HepG2 (cell line): ENCODE data around the gene RAPGEF2.

Experiments used
- CTCF ChIP-seq: sonication (generic); formaldehyde crosslinking; IDR thresholded peaks from 2 replicates; pipeline ENCODE4 v1.5.0; 2020; ENCODE audit warnings: mild to moderate bottlenecking, missing genetic modification reagents, moderate library complexity
- FOXA1 ChIP-seq, 2 experiments: fragments of 450-650 bp in 1 of 2; sonication (generic) in 1 of 2; formaldehyde crosslinking in 1 of 2; IDR thresholded peaks; 2 replicates each; pipeline versions ENCODE4 v1.4.0 to v1.6.1; 2016 to 2020; ENCODE audit warnings: missing genetic modification reagents in 1 of 2
- HOXA7 ChIP-seq: sonication (generic); formaldehyde crosslinking; IDR thresholded peaks from 2 replicates; pipeline ENCODE4 v1.8.1; 2022; ENCODE audit warnings: mild to moderate bottlenecking, missing genetic modification reagents, moderate library complexity
- JUNB ChIP-seq: sonication (generic); formaldehyde crosslinking; IDR thresholded peaks from 2 replicates; pipeline ENCODE4 v1.8.0; 2022; ENCODE audit warnings: missing genetic modification reagents, mild to moderate bottlenecking, borderline replicate concordance
- KDM5B ChIP-seq: sonication (generic); formaldehyde crosslinking; IDR thresholded peaks from 2 replicates; pipeline ENCODE4 v1.4.0; 2020; ENCODE audit warnings: missing genetic modification reagents, mild to moderate bottlenecking, borderline replicate concordance
- MXD4 ChIP-seq: IDR thresholded peaks from 2 replicates; pipeline ENCODE4 v1.6.1; 2016; ENCODE audit warnings: mild to moderate bottlenecking, missing biosample characterization, missing genetic modification reagents
- ZNF768 ChIP-seq: sonication (generic); formaldehyde crosslinking; IDR thresholded peaks from 2 replicates; pipeline ENCODE4 v1.4.0; 2020; ENCODE audit warnings: missing genetic modification reagents

- TF ChIP-seq FOXA1 (IDR thresholded peaks at IDR 0.05) (no peak), FOXA1 (CRISPR knock-in tag; IDR thresholded peaks at IDR 0.05) (no peak), MXD4 (CRISPR knock-in tag) (no peak), CTCF (no peak), ZNF768 (CRISPR knock-in tag) (no peak), KDM5B (no peak), HOXA7 (no peak), JUNB (no peak)
These were observed 177.7 kb downstream of the RAPGEF2 start for GRCh38 chr4:159280442-159281172.
